NCI-H2029 (cell line): ENCODE results near the gene MYO1A.
"Not testable (repeated sequence)": the region's sequence is repeated elsewhere in the genome, so short reads cannot be mapped to it uniquely, and the experiment has no call there.

Source experiments
- DNase-seq: peaks from one replicate; lab custom pipeline; 2025; lab: John Stamatoyannopoulos, UW

The MYO1A gene

DNA sequence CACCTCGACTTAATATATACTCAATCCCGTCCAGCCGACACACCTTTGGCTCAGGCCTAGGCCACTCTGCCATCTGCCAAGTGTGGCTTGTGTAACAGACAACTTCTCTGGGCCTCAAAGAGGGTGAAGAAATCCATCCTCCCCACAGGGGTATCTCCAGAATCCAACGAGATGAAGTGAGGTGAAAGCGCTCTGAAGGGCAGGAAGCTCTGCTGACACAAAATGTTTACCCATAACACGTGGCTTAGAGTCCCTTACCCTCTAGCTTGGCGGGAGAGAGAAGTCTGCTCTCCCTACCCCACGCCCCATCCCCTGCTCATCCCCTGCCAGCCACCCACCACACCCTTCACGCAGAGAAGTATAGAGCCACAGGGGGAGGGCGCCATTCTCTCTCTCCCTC is 56.6 kb downstream of the MYO1A start:
- no peak for DNase-seq

DNA sequence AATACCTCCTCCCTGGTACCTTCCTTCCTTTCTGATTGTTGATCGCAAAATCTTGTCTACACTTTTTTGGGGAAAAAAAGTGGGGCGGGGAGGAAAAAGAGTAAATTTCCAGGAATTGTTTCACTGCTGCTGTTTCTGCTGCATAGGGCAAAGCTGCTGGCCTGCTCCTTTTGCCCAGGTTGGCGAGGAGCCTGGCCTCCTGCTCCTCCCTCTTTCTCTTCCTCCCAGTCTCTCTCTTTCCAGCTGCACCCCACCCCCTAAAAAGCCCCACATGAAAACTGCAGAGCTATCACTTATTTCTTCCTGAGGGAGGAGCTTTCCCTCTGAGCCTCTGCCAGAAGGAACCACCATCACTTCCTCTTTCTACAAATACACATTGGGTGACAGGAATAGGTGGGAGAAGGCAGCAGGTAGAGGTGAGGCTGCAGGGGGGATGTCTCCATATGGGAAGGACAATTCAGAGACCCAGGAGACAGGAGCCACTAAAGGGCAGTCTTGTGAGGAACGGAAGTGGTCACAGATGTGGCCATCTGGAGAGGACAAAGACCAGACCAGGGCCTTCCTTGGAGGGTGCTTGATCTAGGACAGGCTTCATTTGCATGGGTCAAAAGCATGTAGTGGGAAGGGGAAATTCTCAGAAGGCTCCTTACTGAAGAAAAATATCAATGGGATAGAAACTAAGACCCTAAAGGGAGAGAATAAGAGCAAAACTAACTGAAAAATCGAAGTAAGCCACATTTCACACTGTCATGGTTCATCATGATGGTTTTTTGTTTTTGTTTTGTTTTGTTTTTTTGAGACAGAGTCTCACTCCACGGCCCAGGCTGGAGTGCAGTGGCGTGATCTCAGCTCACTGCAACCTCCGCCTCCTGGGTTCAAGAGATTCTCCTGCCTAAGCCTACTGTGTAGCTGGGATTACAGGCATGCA is 58.3 kb downstream of the MYO1A start:
- DNase-seq: no peak

DNA sequence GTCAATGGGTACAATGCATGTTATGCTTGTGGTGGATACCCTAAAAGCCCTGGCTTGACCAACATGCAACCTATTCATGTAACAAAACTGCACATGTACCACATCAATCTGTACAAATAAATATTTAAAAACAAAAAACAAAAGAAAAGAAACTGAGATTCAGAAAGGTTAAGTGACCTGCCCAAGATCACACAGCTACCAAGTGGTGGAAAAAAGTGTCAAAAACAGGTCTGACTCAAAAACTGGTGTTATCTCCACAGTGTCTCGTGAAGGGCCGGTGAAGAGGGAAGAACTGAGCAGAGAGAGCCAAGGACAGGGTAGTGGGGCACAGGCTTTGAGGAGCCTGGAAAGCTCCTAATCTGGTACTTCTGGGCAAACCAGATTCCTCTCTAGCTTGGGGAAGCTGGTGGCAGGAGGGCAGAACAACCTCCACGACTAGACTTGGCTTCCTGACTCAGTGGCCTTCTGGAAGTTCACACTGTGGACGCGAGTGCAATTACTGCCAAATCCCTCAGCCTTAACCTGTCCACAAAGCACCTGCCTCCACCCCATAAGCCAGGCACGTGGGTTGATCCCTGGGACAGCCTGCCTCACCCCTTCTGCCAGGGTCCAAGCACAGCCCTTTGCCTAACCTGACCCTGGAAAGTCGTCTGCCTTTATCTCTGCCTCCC is 59.1 kb downstream of the MYO1A start:
- DNase-seq: no peak

DNA sequence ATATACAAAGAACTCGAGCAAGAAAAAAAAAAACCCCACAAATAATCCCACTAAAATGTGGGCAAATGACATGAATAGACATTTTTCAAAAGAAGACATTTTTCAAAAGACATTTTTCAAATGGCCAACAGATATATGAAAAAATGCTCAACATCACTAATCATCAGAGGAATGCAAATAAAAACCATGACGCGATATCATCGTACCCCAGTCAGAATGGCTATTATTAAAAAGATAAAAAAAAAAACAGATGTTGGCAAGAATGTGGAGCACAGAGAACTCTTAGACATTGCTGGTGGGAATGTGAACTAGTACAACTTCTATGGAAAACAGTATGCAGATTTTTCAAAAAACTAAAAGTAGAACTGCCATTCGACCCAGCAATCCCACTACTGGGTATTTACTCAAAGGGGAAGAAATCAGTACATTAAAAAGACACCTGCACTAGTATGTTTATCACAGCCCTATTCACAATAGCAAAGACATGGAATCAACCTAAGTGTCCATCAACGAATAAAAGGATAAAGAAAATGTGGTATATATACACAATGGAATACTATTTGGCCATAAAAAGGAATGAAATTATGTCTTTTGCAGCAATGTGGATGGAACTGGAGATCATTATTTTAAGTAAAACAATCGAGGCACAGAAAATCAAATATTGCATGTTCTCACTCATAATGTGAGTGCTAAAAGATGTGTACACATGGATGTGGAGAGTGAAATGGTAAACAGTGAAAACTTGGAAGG is 59.9 kb downstream of the MYO1A start:
- no peak for DNase-seq

DNA sequence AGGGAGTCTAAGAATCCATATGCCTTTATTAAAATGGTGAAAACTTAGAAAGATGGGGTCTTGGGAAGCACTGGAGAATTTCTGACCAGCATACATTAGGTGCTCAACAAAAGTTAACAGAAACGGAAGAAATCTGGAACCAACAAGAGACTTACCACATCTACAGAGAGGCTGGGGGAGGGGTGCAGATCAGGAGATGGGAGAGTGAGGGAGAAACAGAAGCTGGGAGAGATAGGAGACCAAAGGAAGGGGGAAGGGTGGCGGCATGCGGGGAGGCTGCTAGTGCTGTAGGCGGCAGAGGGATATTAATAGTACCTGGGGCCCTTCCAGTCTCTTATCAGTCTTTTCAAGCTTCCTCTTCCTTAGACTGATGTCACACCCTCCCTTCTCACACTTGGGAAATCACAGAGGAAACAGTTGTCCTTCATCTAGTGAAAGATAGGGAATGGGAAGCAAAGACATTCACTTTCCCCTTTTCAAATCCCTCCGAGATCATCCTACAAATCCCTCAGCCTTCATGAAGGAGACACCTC is 61.7 kb downstream of the MYO1A start:
- DNase-seq: no peak

DNA sequence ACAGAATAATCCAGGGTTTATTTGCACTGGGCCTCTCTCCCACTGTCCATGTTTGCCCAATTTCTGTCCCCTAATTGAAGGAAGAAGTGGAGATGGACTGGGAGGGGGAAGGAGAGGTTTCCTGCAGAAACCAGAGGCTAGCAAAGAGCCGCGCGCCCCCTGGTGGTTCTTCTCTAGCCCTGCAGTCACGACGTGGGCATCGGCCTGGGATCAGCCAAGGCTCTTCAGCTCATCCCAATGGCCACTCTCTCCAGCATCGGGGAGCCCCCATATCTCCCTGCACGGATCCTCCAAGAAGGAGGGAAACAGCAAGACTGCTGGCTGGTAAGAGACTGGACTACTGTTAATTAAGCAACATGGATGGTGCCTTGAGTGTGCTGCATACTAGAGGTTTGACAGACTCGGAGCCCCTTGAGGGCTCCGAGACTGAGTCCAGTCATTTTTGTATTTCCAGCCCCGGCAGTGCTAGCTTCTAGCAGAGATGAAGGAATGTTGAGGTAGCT is 62.3 kb downstream of the MYO1A start:
- DNase-seq: peak; percentile 61

DNA sequence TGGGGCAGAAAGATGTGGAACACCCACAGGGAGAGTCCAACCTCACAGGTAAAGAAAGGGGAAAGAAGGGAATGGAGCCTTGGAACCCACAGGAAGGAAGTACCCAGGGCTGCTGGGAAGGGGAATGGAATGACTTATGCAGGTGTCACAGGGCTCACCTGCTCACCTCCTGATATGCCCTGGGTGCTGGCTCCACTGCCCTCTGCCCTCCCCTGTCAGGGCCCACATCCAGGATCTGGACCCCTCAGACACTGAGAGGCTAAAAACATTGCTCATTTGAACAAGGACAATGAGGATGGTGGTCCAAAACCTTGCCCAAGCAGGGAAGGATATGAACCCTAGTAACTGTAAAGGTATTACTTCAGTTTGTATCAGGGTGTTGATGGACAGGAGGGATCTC is 62.9 kb downstream of the MYO1A start:
- DNase-seq: no peak

DNA sequence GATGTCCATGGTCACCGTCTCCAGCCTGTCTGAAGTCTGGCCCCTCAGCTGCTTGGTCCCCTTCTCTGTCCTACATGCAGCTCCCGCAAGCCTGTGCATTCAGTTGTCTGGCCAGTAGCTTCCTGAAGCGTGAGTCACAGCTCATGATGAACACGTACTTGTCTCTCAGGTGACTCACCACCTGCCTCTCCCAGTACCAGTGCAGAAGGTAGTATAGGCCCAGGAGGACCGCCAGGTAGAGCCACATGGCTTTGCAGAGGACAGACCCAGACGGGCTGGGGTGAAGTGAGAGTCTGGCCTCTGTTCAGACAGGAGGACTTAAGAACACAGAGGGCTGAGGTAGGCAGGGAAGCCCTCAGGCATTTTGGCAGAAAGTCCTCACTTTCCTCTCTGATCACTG is 64.2 kb downstream of the MYO1A start:
- peak; percentile 61 for DNase-seq

DNA sequence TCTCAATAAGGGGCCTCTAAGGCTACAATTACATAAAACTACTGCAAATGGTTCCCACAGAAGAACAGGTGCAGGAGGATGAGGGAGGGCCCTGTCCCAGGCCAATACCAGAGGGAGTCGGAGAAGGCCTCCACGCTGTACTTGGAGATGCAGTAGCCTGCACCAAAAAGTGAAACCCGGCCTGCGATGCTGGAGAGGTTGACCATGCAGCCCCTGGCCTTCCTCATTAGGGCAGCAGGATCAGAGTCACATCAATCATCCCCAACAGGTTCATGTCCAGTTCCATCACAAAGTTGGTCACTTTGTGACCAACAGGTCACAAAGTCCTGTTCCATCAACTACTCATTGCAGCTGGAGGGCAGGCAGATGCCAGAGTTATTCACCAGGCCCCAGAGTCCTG is 66.5 kb downstream of the MYO1A start:
- no peak for DNase-seq

DNA sequence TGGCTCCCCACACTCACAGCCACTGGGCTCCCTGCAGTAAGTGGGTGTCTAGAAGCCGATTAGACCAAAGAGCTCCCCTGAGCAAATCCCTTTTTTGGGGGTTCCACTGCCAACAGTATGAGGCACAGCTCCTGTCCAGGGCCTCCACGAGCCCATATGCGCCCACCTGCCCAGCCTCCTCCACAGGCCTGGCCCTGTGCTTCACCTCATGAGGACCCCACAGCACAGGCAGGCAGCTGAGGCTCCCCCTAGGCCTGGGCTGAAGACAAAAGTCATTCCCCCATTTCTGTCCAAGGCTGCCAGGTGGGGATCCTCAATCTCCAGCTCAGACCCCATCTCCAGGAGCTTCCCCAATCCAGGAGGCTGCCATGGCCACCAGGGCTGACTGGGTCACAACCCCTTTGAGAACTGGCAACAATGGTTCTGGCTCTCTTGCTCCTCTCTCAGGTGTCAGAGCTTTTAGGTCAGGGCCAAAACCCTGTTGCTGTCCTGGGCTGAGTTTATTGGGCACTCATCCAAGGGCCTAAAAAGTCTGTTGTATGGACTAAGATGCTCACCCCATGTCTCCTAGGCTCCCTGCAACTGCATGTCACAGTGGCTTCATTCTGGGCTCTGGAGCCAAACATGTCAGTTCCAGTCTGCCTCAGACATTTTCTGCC is 67.2 kb downstream of the MYO1A start:
- not testable (repeated sequence) for DNase-seq

DNA sequence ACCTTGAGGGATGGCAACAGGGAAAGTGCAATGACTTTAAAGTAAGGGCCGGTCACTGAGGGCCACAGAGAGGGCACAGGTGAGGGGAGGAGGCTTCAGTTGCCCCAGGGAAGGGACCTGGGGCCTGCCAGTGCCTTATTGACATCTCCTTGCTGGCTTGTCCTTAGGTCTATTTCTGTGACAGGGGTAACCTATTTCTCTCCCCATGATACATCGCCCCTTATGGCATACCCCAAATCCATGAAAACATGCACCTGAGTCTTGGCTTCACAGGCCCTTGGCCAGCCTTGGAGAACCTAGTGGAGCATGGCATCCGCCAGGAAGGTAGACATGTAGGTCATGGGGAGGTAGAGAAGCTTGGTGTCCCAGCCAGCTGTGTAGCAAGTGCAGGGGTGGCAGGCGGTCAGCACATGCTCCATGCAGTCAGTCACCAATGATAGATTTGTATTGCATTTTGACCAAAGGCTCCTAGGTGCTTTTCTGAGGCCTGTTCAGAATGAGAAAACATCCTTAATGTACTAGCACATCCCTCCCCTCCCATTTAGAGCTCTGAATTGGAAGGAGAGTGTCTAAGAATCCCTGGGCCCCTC is 68.9 kb downstream of the MYO1A start:
- no peak for DNase-seq

DNA sequence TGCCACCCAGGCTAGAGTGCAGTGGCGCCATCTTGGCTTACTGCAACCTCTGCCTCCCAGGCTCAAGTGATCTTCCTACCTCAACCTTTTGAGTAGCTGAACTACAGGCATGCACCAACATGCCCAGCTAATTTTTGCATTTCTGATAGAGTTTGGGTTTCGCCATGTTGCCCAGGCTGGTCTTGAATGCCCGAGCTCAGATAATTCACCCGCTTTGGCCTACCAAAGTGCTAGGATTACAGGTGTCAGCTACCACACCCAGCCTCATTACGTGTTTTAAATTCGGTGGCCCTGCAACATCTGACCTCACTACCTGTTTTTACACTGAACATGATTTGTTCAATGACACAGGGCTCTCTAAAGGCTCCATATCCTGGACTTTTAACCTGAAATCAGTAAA is 69.7 kb downstream of the MYO1A start:
- DNase-seq: no peak

DNA sequence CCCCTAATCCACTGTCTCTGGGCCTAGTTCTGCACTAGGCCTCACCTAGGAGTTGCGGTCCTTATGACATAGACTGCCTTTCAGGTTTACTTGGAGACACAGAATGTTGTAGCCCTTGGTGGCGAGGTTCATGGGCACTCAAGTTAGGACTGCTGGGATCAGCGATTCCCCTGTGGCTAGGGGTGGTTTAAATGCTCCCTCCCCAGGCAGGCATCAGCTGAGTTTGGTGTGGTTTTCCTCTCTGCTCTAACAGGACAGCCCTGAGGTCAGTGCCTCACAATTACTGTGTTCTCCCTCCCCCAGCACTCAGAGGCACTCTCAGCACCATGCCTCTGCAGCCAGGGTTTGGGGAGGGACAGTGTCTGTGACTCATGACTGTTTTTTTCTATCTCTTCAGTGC is 70.3 kb downstream of the MYO1A start:
- no peak for DNase-seq
